Measurements from ENCODE around the gene CMA1.

DNA sequence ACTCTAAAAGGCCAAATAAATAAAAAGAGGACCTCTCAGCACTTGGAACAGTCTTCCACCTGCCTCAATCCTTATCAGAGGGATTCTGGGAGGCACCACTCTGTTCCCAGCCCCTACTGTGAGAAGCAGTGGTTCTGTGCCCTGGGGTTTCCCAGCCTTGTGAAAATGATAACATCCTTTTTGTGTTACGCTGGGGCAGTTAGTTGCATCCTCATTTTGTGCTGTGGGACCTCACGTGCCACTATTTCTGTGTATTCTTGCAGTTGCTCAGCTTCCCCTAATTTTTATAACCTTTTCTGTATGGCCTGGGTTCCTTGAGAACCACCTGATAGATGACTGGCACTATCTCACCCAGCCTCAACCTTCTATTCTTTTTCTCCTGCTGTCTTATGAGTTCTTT, 10.8 kb upstream of the CMA1 start:
- TF ChIP-seq POLR2A (IDR thresholded peaks at IDR 0.05): no peak
- TF ChIP-seq, protein P1, sequence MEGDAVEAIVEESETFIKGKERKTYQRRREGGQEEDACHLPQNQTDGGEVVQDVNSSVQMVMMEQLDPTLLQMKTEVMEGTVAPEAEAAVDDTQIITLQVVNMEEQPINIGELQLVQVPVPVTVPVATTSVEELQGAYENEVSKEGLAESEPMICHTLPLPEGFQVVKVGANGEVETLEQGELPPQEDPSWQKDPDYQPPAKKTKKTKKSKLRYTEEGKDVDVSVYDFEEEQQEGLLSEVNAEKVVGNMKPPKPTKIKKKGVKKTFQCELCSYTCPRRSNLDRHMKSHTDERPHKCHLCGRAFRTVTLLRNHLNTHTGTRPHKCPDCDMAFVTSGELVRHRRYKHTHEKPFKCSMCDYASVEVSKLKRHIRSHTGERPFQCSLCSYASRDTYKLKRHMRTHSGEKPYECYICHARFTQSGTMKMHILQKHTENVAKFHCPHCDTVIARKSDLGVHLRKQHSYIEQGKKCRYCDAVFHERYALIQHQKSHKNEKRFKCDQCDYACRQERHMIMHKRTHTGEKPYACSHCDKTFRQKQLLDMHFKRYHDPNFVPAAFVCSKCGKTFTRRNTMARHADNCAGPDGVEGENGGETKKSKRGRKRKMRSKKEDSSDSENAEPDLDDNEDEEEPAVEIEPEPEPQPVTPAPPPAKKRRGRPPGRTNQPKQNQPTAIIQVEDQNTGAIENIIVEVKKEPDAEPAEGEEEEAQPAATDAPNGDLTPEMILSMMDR (IDR thresholded peaks at IDR 0.05): no peak
